Dermis microvascular lymphatic vessel endothelial cell (primary cell): ENCODE data around the gene KLF2. TPM values are rescaled to one million over a fixed set of nuclear protein-coding genes. Genes with fewer than 3 reads are reported as not detected.
"Not testable (repeated sequence)": the region's sequence is repeated elsewhere in the genome, so short reads cannot be mapped to it uniquely, and the experiment has no call there.

Source experiments
- DNase-seq, 2 donors: peaks; one replicate each; pipeline versions ENCODE4 v3.0.0 to v3.0.0-alpha.2; 2010; ENCODE audit warnings: low read depth in 2 of 2
- total RNA-seq: library from RNA; depleted of rRNA; stranded (reverse); fragments of >200 nt; gene quantifications from 2 replicates; pipeline ENCODE4 v1.2.1, GENCODE V29; 2014

Gene KLF2
- total RNA-seq, 1 donor from 2014 or later, result 2.8 TPM

- no peak for DNase-seq
Measured at GRCh38 chr19:16336571-16336970, 11.9 kb downstream of the KLF2 start.

- DNase-seq, result no peak
Measured at GRCh38 chr19:16337809-16338469, 13.3 kb downstream of the KLF2 start.

- peak in 1 of 2 donors; percentile 83 for DNase-seq
Measured at GRCh38 chr19:16338470-16339360, 14.1 kb downstream of the KLF2 start.

GRCh38 chr19:16339361-16339725 is 14.7 kb downstream of the KLF2 start:
- DNase-seq, result no peak

GRCh38 chr19:16340092-16340491 is 15.5 kb downstream of the KLF2 start:
- peak in 1 of 2 donors; percentile 45 for DNase-seq

GRCh38 chr19:16340654-16341053 is 16.0 kb downstream of the KLF2 start:
- no peak for DNase-seq

GRCh38 chr19:16342002-16342715 is 17.5 kb downstream of the KLF2 start:
- DNase-seq, result no peak

GRCh38 chr19:16343156-16343555 is 18.5 kb downstream of the KLF2 start:
- DNase-seq, result no peak

GRCh38 chr19:16345457-16345856 is 20.8 kb downstream of the KLF2 start:
- peak in 1 of 2 donors; percentile 49 for DNase-seq

- DNase-seq, result not testable (repeated sequence)
Measured at GRCh38 chr19:16347099-16347498, 22.5 kb downstream of the KLF2 start.

GRCh38 chr19:16347706-16348105 is 23.1 kb downstream of the KLF2 start:
- peak in 1 of 2 donors; percentile 67 for DNase-seq

- DNase-seq, result peak; percentile 71 to 92
Measured at GRCh38 chr19:16349551-16350152, 25.0 kb downstream of the KLF2 start.

GRCh38 chr19:16351133-16351809 is 26.6 kb downstream of the KLF2 start:
- peak in 1 of 2 donors; percentile 80 for DNase-seq

GRCh38 chr19:16355293-16356043 is 30.8 kb downstream of the KLF2 start:
- peak in 1 of 2 donors; percentile 30 for DNase-seq

GRCh38 chr19:16358456-16358855 is 33.8 kb downstream of the KLF2 start:
- DNase-seq, result no peak

GRCh38 chr19:16359074-16359473 is 34.4 kb downstream of the KLF2 start:
- peak in 1 of 2 donors; percentile 65 for DNase-seq

- no peak for DNase-seq
Measured at GRCh38 chr19:16359964-16360363, 35.3 kb downstream of the KLF2 start.

- DNase-seq, result no peak
Measured at GRCh38 chr19:16360738-16361137, 36.1 kb downstream of the KLF2 start.

- no peak for DNase-seq
Measured at GRCh38 chr19:16361254-16361653, 36.6 kb downstream of the KLF2 start.

GRCh38 chr19:16361926-16362325 is 37.3 kb downstream of the KLF2 start:
- no peak for DNase-seq
